ENCODE measurements around the gene SEC61A2. TPM values are rescaled to one million over a fixed set of nuclear protein-coding genes. Genes with fewer than 3 reads are reported as not detected.
"Not testable (repeated sequence)": the region's sequence is repeated elsewhere in the genome, so short reads cannot be mapped to it uniquely, and the experiment has no call there.

SEC61A2 gene
- total RNA-seq, 4 donors from 2014 or later = 4.1 to 8.5 (median 7.4) TPM

- WGBS = 80% methylated on average over 4 of the region's 4 CpGs
- Histone ChIP-seq H3K4me1 (no peaks in the 10 kb centered on the region), H3K36me3 (peaks cover 45 to 96% (median 75%) of the 10 kb centered on the region in 4 donors), H3K27ac (replicated peaks in 1 of 4) (no peak overlapping the region), H3K27me3 (no peaks in the 10 kb centered on the region), H3K4me3 (no peak overlapping the region), H3K9me3 (no peaks in the 10 kb centered on the region)
- intact Hi-C loops (cut with DNase I) = no loop called here
- no peak for DNase-seq (ENCODE audit: extremely low spot score)
- no peak for TF ChIP-seq POLR2A (IDR thresholded peaks at IDR 0.05; ENCODE audit: low read depth)
Measured at GRCh38 chr10:12091421-12091820, 38.1 kb upstream of the SEC61A2 start.

- H3K4me3 ChIP-seq; H3K27ac ChIP-seq (replicated peaks in 1 of 4); H3K9me3 ChIP-seq; DNase-seq (ENCODE audit: extremely low spot score); H3K27me3 ChIP-seq; intact Hi-C loops (cut with DNase I); H3K4me1 ChIP-seq: not testable (repeated sequence)
- 93% methylated on average over 9 of the region's 9 CpGs for WGBS
- peaks cover 44 to 91% (median 70%) of the 10 kb centered on the region in 4 donors for H3K36me3 ChIP-seq
Measured at GRCh38 chr10:12097361-12097760, 32.1 kb upstream of the SEC61A2 start.

GRCh38 chr10:12097791-12098190 is 31.7 kb upstream of the SEC61A2 start:
- WGBS = 90% methylated on average over 4 of the region's 5 CpGs
- Histone ChIP-seq H3K4me3 (no peak overlapping the region), H3K9me3 (no peaks in the 10 kb centered on the region), H3K27me3 (no peaks in the 10 kb centered on the region), H3K4me1 (no peaks in the 10 kb centered on the region), H3K27ac (replicated peaks in 1 of 4) (no peak overlapping the region), H3K36me3 (peaks cover 44 to 91% (median 73%) of the 10 kb centered on the region in 4 donors)
- TF ChIP-seq EP300 (IDR thresholded peaks at IDR 0.05) (no peak), POLR2AphosphoS5 (IDR thresholded peaks at IDR 0.05) (no peak), POLR2A (IDR thresholded peaks at IDR 0.05; ENCODE audit: low read depth) (no peak), CTCF (IDR thresholded peaks at IDR 0.05) (no peak)
- intact Hi-C loops (cut with DNase I) = no loop called here
- DNase-seq (ENCODE audit: extremely low spot score) = no peak

- TF ChIP-seq POLR2A (IDR thresholded peaks at IDR 0.05; ENCODE audit: low read depth) (no peak), EP300 (IDR thresholded peaks at IDR 0.05) (no peak), POLR2AphosphoS5 (IDR thresholded peaks at IDR 0.05) (no peak)
- intact Hi-C loops (cut with DNase I) = no loop called here
- H3K4me1 ChIP-seq = no peaks in the 10 kb centered on the region
- no peaks in the 10 kb centered on the region for H3K27me3 ChIP-seq
- H3K9me3 ChIP-seq = no peaks in the 10 kb centered on the region
- WGBS = 91% methylated on average over 4 of the region's 4 CpGs
- H3K36me3 ChIP-seq = peaks cover 41 to 91% (median 71%) of the 10 kb centered on the region in 4 donors
- H3K27ac ChIP-seq (replicated peaks in 1 of 4) = no peak overlapping the region
- DNase-seq (ENCODE audit: extremely low spot score) = no peak
- no peak overlapping the region for H3K4me3 ChIP-seq
Measured at GRCh38 chr10:12098966-12099365, 30.5 kb upstream of the SEC61A2 start.

GRCh38 chr10:12103802-12104201 is 25.7 kb upstream of the SEC61A2 start:
- Histone ChIP-seq H3K27me3 (no peaks in the 10 kb centered on the region), H3K27ac (replicated peaks in 1 of 4) (no peak overlapping the region), H3K9me3 (no peaks in the 10 kb centered on the region), H3K4me3 (no peak overlapping the region), H3K36me3 (peaks cover 63 to 97% (median 88%) of the 10 kb centered on the region in 4 donors), H3K4me1 (no peaks in the 10 kb centered on the region)
- intact Hi-C loops (cut with DNase I) = no loop called here
- WGBS = 83% methylated on average over 4 of the region's 4 CpGs
- no peak for TF ChIP-seq POLR2A (IDR thresholded peaks at IDR 0.05; ENCODE audit: low read depth)
- TF ChIP-seq EP300 (IDR thresholded peaks at IDR 0.05) = no peak
- TF ChIP-seq CTCF (IDR thresholded peaks at IDR 0.05) = no peak
- TF ChIP-seq POLR2AphosphoS5 (IDR thresholded peaks at IDR 0.05) = no peak
- no peak for DNase-seq (ENCODE audit: extremely low spot score)

GRCh38 chr10:12107781-12108180 is 21.7 kb upstream of the SEC61A2 start:
- TF ChIP-seq POLR2A (IDR thresholded peaks at IDR 0.05; ENCODE audit: low read depth) (no peak), CTCF (IDR thresholded peaks at IDR 0.05) (no peak), POLR2AphosphoS5 (IDR thresholded peaks at IDR 0.05) (no peak), EP300 (IDR thresholded peaks at IDR 0.05) (no peak)
- DNase-seq (ENCODE audit: extremely low spot score) = no peak
- intact Hi-C loops (cut with DNase I) = no loop called here
- 81% methylated on average over 14 of the region's 14 CpGs for WGBS
- Histone ChIP-seq H3K4me1 (no peaks in the 10 kb centered on the region), H3K27ac (replicated peaks in 1 of 4) (no peak overlapping the region), H3K9me3 (no peaks in the 10 kb centered on the region), H3K4me3 (no peak overlapping the region), H3K36me3 (peaks cover 53 to 99% (median 91%) of the 10 kb centered on the region in 4 donors), H3K27me3 (no peaks in the 10 kb centered on the region)

All from esophagus muscularis mucosa (tissue), 4 donors.